ENCODE measurements around the gene HCRTR2.

HCRTR2 gene

GRCh38 chr6:55184782-55185530 lies 10.6 kb downstream of the HCRTR2 start:
- TF ChIP-seq ZFP30 (CRISPR knock-in tag; IDR thresholded peaks at IDR 0.05) (no peak), PPARA (CRISPR knock-in tag; IDR thresholded peaks at IDR 0.05; ENCODE audit: borderline replicate concordance) (no peak), PATZ1 (CRISPR knock-in tag; IDR thresholded peaks at IDR 0.05; ENCODE audit: borderline replicate concordance) (no peak), BACH2 (CRISPR knock-in tag; IDR thresholded peaks at IDR 0.05; ENCODE audit: borderline replicate concordance) (no peak), GLIS3 (CRISPR knock-in tag; IDR thresholded peaks at IDR 0.05) (no peak), OSR1 (CRISPR knock-in tag; IDR thresholded peaks at IDR 0.05) (no peak), ZC3H10 (CRISPR knock-in tag; IDR thresholded peaks at IDR 0.05) (no peak), RARB (CRISPR knock-in tag; IDR thresholded peaks at IDR 0.05) (no peak), ISL1 (CRISPR knock-in tag; IDR thresholded peaks at IDR 0.05) (no peak), TCF4 (CRISPR knock-in tag; IDR thresholded peaks at IDR 0.05; ENCODE audit: borderline replicate concordance) (no peak), ZNF565 (CRISPR knock-in tag; conservative IDR thresholded peaks at IDR 0.05; ENCODE audit: low read depth) (no peak), TOX (CRISPR knock-in tag; IDR thresholded peaks at IDR 0.05; ENCODE audit: borderline replicate concordance) (no peak), ARNTL (CRISPR knock-in tag; IDR thresholded peaks at IDR 0.05; ENCODE audit: borderline replicate concordance, low read depth) (no peak), ZNF8 (CRISPR knock-in tag; IDR thresholded peaks at IDR 0.05) (no peak), SNAI2 (CRISPR knock-in tag; IDR thresholded peaks at IDR 0.05) (no peak), ZNF70 (CRISPR knock-in tag; IDR thresholded peaks at IDR 0.05) (no peak), CSDC2 (CRISPR knock-in tag; IDR thresholded peaks at IDR 0.05) (no peak), ZFP3 (CRISPR knock-in tag; IDR thresholded peaks at IDR 0.05) (no peak)
- TF ChIP-seq, protein P1, sequence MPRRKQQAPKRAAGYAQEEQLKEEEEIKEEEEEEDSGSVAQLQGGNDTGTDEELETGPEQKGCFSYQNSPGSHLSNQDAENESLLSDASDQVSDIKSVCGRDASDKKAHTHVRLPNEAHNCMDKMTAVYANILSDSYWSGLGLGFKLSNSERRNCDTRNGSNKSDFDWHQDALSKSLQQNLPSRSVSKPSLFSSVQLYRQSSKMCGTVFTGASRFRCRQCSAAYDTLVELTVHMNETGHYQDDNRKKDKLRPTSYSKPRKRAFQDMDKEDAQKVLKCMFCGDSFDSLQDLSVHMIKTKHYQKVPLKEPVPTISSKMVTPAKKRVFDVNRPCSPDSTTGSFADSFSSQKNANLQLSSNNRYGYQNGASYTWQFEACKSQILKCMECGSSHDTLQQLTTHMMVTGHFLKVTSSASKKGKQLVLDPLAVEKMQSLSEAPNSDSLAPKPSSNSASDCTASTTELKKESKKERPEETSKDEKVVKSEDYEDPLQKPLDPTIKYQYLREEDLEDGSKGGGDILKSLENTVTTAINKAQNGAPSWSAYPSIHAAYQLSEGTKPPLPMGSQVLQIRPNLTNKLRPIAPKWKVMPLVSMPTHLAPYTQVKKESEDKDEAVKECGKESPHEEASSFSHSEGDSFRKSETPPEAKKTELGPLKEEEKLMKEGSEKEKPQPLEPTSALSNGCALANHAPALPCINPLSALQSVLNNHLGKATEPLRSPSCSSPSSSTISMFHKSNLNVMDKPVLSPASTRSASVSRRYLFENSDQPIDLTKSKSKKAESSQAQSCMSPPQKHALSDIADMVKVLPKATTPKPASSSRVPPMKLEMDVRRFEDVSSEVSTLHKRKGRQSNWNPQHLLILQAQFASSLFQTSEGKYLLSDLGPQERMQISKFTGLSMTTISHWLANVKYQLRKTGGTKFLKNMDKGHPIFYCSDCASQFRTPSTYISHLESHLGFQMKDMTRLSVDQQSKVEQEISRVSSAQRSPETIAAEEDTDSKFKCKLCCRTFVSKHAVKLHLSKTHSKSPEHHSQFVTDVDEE (CRISPR knock-in tag; IDR thresholded peaks at IDR 0.05): no peak
- TF ChIP-seq, protein P2, sequence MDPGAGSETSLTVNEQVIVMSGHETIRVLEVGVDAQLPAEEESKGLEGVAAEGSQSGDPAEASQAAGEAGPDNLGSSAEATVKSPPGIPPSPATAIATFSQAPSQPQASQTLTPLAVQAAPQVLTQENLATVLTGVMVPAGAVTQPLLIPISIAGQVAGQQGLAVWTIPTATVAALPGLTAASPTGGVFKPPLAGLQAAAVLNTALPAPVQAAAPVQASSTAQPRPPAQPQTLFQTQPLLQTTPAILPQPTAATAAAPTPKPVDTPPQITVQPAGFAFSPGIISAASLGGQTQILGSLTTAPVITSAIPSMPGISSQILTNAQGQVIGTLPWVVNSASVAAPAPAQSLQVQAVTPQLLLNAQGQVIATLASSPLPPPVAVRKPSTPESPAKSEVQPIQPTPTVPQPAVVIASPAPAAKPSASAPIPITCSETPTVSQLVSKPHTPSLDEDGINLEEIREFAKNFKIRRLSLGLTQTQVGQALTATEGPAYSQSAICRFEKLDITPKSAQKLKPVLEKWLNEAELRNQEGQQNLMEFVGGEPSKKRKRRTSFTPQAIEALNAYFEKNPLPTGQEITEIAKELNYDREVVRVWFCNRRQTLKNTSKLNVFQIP (CRISPR knock-in tag; IDR thresholded peaks at IDR 0.05; ENCODE audit: borderline replicate concordance, low read depth): no peak
- ATAC-seq: no peak

DNA sequence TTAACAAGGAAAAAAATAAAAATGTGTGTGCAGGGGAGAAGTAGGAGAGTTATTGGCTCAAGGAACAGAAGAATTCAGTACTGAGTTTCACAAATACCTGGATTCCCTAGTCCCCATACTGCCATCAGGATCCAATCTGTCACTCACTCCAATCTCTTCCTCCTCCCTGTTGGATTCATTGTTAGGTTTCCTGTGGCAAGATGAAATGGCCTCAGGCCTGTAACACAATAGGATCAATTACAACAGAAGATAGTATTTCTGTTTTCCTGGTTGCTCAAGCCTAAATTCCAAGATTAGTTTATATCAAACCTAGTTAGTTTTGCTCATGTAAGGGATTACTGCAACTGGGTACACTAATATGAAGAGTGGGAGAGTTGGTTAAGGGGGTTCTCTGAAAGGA lies 24.4 kb downstream of the HCRTR2 start:
- TF ChIP-seq BACH2 (CRISPR knock-in tag; IDR thresholded peaks at IDR 0.05; ENCODE audit: borderline replicate concordance): no peak
- TF ChIP-seq CREB5 (CRISPR knock-in tag; IDR thresholded peaks at IDR 0.05; ENCODE audit: low read depth): no peak
- TF ChIP-seq ZNF565 (CRISPR knock-in tag; conservative IDR thresholded peaks at IDR 0.05; ENCODE audit: low read depth): no peak
- TF ChIP-seq OSR1 (CRISPR knock-in tag; IDR thresholded peaks at IDR 0.05): no peak
- no peak for TF ChIP-seq GLIS3 (CRISPR knock-in tag; IDR thresholded peaks at IDR 0.05)
- TF ChIP-seq ZNF70 (CRISPR knock-in tag; IDR thresholded peaks at IDR 0.05): no peak
- TF ChIP-seq TCF4 (CRISPR knock-in tag; IDR thresholded peaks at IDR 0.05; ENCODE audit: borderline replicate concordance): no peak
- no peak for TF ChIP-seq ZC3H10 (CRISPR knock-in tag; IDR thresholded peaks at IDR 0.05)
- no peak for TF ChIP-seq RARB (CRISPR knock-in tag; IDR thresholded peaks at IDR 0.05)
- no peak for TF ChIP-seq PATZ1 (CRISPR knock-in tag; IDR thresholded peaks at IDR 0.05; ENCODE audit: borderline replicate concordance)
- ATAC-seq: no peak
